Measurements from ENCODE around the gene SPATA31D4. TPM values are rescaled to one million over a fixed set of nuclear protein-coding genes. Genes with fewer than 3 reads are reported as not detected.
"Not testable (repeated sequence)": the region's sequence is repeated elsewhere in the genome, so short reads cannot be mapped to it uniquely, and the experiment has no call there.

Gene SPATA31D4
- polyA plus RNA-seq, result not detected

DNA sequence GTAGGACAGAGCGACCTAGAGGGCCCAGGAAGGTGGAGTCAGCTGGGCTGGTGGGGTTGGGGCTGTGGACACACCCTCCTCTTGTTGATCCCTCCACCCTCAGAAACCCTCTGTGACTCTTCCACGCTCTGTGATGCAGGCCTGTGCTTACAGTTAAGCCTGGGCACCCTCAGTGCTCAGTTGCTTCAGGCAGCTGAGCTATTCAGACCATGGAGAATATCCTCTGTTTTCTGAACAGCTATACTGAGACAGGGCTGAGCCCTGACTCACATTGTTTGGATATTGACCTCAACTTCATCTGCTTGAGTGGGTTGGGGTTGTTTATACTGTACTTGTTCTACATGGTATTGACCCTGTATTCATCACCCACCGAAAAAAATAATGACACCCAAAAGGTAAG lies at the start of gene SPATA31D4:
Gene SPATA31D4 (plus strand): TSS at position 124 of the 400 bp plus-strand sequence. CDS start 86 bp downstream, at position 210.
- not testable (repeated sequence) for H3K4me3 Mint-ChIP-seq; H3K9me3 Mint-ChIP-seq; H3K36me3 Mint-ChIP-seq; H3K4me1 Mint-ChIP-seq; DNase-seq; H3K27me3 Mint-ChIP-seq (ENCODE audit: low read depth in 3 of 3); H3K27ac Mint-ChIP-seq

GRCh38 chr9:81878530-81878929 lies 49.7 kb upstream of the SPATA31D4 start:
- no peaks in the 10 kb centered on the region for H3K9me3 Mint-ChIP-seq
- no peaks in the 10 kb centered on the region for H3K36me3 Mint-ChIP-seq
- no peaks in the 10 kb centered on the region for H3K4me1 Mint-ChIP-seq
- H3K4me3 Mint-ChIP-seq, result no peak overlapping the region
- no peak for DNase-seq
- H3K27me3 Mint-ChIP-seq (ENCODE audit: low read depth in 3 of 3), result peaks cover 0 to 3% (median 1%) of the 10 kb centered on the region in 3 donors
- no peak overlapping the region for H3K27ac Mint-ChIP-seq

DNA sequence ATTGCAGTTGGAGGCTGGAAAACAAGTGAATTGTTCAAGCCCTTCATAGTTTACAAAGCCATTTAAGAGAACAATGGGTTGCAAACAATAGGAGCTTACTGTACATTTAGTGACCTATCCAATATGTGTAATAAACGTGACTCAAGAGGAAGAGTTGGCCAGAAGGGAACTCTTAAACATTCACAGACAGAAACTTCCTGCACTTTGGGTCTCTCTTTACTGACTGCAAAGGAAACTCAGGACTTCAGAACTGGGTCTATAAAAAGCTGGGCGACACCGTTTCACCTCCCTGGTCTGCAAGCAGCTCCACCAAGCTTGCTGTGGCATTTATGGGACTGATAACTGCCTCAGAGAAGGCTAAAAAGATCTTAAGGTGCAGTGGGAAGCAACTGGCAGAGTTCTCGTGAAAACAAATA lies 48.7 kb upstream of the SPATA31D4 start:
- no peak for DNase-seq
- H3K27ac Mint-ChIP-seq, result no peak overlapping the region
- peaks cover 0 to 3% (median 1%) of the 10 kb centered on the region in 3 donors for H3K27me3 Mint-ChIP-seq (ENCODE audit: low read depth in 3 of 3)
- H3K36me3 Mint-ChIP-seq, result no peaks in the 10 kb centered on the region
- H3K4me3 Mint-ChIP-seq, result no peak overlapping the region
- H3K9me3 Mint-ChIP-seq, result no peaks in the 10 kb centered on the region
- H3K4me1 Mint-ChIP-seq, result no peaks in the 10 kb centered on the region

- Mint-ChIP-seq H3K27ac (no peak overlapping the region), H3K36me3 (no peaks in the 10 kb centered on the region), H3K4me3 (no peak overlapping the region), H3K27me3 (ENCODE audit: low read depth in 3 of 3) (peaks cover 0 to 4% (median 3%) of the 10 kb centered on the region in 3 donors), H3K9me3 (no peaks in the 10 kb centered on the region), H3K4me1 (no peaks in the 10 kb centered on the region)
- DNase-seq, result no peak
These were observed 42.6 kb upstream of the SPATA31D4 start for GRCh38 chr9:81885602-81886001.

- H3K4me3 Mint-ChIP-seq, result no peak overlapping the region
- no peaks in the 10 kb centered on the region for H3K9me3 Mint-ChIP-seq
These were observed 41.6 kb upstream of the SPATA31D4 start for GRCh38 chr9:81886665-81887064.

GRCh38 chr9:81890104-81890503 lies 38.1 kb upstream of the SPATA31D4 start:
- no peaks in the 10 kb centered on the region for H3K9me3 Mint-ChIP-seq
- H3K27ac Mint-ChIP-seq, result no peak overlapping the region
- DNase-seq, result no peak
- no peaks in the 10 kb centered on the region for H3K4me1 Mint-ChIP-seq
- no peaks in the 10 kb centered on the region for H3K36me3 Mint-ChIP-seq
- H3K27me3 Mint-ChIP-seq (ENCODE audit: low read depth in 3 of 3), result peaks cover 0 to 7% (median 3%) of the 10 kb centered on the region in 3 donors
- H3K4me3 Mint-ChIP-seq, result no peak overlapping the region

More at GRCh38 chr9:81886665-81887064, 41.6 kb upstream of the SPATA31D4 start:
- no peaks in the 10 kb centered on the region for H3K4me1 Mint-ChIP-seq
- no peak for DNase-seq
- H3K36me3 Mint-ChIP-seq, result no peaks in the 10 kb centered on the region
- H3K27me3 Mint-ChIP-seq (ENCODE audit: low read depth in 3 of 3), result peaks cover 0 to 4% (median 3%) of the 10 kb centered on the region in 3 donors
- no peak overlapping the region for H3K27ac Mint-ChIP-seq

GRCh38 chr9:81892440-81892839 lies 35.8 kb upstream of the SPATA31D4 start:
- Mint-ChIP-seq H3K9me3 (no peaks in the 10 kb centered on the region), H3K4me3 (no peak overlapping the region), H3K27ac (no peak overlapping the region), H3K27me3 (ENCODE audit: low read depth in 3 of 3) (peaks cover 2 to 9% (median 3%) of the 10 kb centered on the region in 3 donors), H3K4me1 (no peaks in the 10 kb centered on the region), H3K36me3 (no peaks in the 10 kb centered on the region)
- no peak for DNase-seq

DNA sequence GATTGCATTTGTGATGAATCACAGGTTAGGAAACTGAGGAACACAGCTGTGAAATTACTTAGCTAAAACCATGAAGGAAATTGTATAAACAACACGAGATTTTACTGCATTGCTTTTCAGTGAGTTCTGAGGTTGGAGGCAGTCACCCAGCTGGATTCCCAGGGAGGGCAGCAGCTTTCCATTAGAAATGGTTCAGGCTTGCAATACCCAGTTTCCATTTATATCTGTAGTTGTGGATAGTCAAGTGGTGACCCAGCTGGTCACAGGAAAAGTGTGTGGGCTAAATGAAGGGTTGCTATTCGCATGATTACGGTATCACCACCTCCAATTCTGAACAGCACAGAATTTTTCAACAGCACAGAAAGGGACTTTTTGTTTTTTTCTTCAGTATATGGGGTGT lies 34.3 kb upstream of the SPATA31D4 start:
- no peaks in the 10 kb centered on the region for H3K36me3 Mint-ChIP-seq
- DNase-seq, result no peak
- H3K4me1 Mint-ChIP-seq, result no peaks in the 10 kb centered on the region
- no peak overlapping the region for H3K4me3 Mint-ChIP-seq
- H3K9me3 Mint-ChIP-seq, result peaks cover 0 to 2% (median 0%) of the 10 kb centered on the region in 6 donors
- H3K27me3 Mint-ChIP-seq (ENCODE audit: low read depth in 3 of 3), result peaks cover 2 to 5% (median 3%) of the 10 kb centered on the region in 3 donors
- no peak overlapping the region for H3K27ac Mint-ChIP-seq

DNA sequence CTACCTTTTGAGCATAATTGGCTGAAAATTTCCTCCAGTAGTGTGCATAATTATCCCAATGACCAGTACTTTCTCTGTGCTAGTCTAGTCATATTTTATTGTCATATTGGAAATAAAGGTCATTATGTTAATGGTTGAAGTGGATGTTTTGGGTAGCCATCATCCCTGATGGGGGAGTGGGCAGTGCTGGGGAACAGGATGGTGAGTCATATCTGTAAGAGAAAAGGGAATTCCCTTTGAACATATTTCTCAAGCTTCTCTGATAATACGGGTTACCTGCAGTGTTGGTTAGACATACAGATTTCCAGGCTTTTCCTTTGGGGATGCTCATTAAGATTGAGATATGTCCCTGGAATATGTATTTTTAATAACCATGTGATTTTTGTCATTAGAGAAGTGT lies 33.3 kb upstream of the SPATA31D4 start:
- H3K27me3 Mint-ChIP-seq (ENCODE audit: low read depth in 3 of 3), result peaks cover 0 to 5% (median 2%) of the 10 kb centered on the region in 3 donors
- no peak for DNase-seq
- peaks cover 0 to 2% (median 0%) of the 10 kb centered on the region in 6 donors for H3K9me3 Mint-ChIP-seq
- no peaks in the 10 kb centered on the region for H3K36me3 Mint-ChIP-seq
- H3K4me3 Mint-ChIP-seq, result no peak overlapping the region
- no peaks in the 10 kb centered on the region for H3K4me1 Mint-ChIP-seq
- no peak overlapping the region for H3K27ac Mint-ChIP-seq

- H3K27me3 Mint-ChIP-seq (ENCODE audit: low read depth in 3 of 3), result peaks cover 0 to 5% (median 2%) of the 10 kb centered on the region in 3 donors
- no peaks in the 10 kb centered on the region for H3K4me1 Mint-ChIP-seq
- no peaks in the 10 kb centered on the region for H3K36me3 Mint-ChIP-seq
- no peak for DNase-seq
- no peak overlapping the region for H3K27ac Mint-ChIP-seq
- H3K9me3 Mint-ChIP-seq, result peaks cover 0 to 2% (median 0%) of the 10 kb centered on the region in 6 donors
- no peak overlapping the region for H3K4me3 Mint-ChIP-seq
These were observed 32.2 kb upstream of the SPATA31D4 start for GRCh38 chr9:81896070-81896469.

GRCh38 chr9:81898851-81899250 lies 29.4 kb upstream of the SPATA31D4 start:
- peaks cover 0 to 2% (median 2%) of the 10 kb centered on the region in 3 donors for H3K27me3 Mint-ChIP-seq (ENCODE audit: low read depth in 3 of 3)
- H3K9me3 Mint-ChIP-seq, result peaks cover 0 to 2% (median 0%) of the 10 kb centered on the region in 6 donors
- no peaks in the 10 kb centered on the region for H3K36me3 Mint-ChIP-seq
- no peaks in the 10 kb centered on the region for H3K4me1 Mint-ChIP-seq
- no peak for DNase-seq
- no peak overlapping the region for H3K4me3 Mint-ChIP-seq
- no peak overlapping the region for H3K27ac Mint-ChIP-seq

DNA sequence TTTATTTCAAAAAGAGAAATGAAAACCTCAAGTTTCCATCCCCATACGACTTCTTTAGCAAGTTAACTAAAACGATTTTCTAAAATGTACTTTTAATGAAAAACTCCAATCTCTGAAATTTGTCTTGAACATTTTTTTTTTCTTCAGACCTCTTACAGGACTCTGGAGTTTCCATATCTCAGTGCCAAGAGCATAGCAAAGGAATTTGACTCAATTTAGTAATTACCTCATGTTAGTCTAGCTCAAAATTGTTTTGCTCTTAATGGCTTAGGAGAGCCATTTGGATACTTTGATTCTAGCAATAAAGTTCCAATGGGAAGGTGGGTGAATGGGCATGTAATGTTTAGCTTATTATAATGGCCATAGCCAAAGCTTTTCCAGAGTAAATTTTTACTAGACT lies 26.0 kb upstream of the SPATA31D4 start:
- no peaks in the 10 kb centered on the region for H3K27me3 Mint-ChIP-seq (ENCODE audit: low read depth in 3 of 3)
- DNase-seq, result no peak
- no peaks in the 10 kb centered on the region for H3K4me1 Mint-ChIP-seq
- no peak overlapping the region for H3K4me3 Mint-ChIP-seq
- peaks cover 0 to 2% (median 0%) of the 10 kb centered on the region in 6 donors for H3K9me3 Mint-ChIP-seq
- H3K27ac Mint-ChIP-seq, result no peak overlapping the region
- no peaks in the 10 kb centered on the region for H3K36me3 Mint-ChIP-seq

DNA sequence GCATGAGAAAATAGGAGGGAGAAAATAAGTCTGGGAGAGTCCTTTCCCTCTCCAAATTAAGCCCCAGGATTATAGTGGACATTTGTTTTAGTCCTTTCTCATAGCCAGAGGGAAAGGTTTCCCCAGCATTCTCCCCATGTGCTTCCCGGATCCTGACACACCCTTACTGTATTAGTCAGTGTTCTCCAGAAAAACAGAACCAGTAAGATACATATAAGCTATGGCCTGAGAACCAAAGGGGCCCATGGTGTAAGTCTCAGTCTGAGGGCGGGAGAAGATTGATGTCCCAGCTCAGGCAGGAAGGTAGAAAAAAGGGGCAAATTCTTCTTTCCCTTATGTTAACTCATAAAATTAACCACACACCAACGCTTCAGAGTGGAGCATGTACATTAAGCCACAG lies 25.6 kb upstream of the SPATA31D4 start:
- Mint-ChIP-seq H3K27me3 (ENCODE audit: low read depth in 3 of 3) (no peaks in the 10 kb centered on the region), H3K36me3 (no peaks in the 10 kb centered on the region), H3K4me1 (no peaks in the 10 kb centered on the region), H3K4me3 (no peak overlapping the region), H3K9me3 (peaks cover 0 to 2% (median 0%) of the 10 kb centered on the region in 6 donors), H3K27ac (no peak overlapping the region)
- DNase-seq, result no peak

GRCh38 chr9:81906671-81907070 lies 21.6 kb upstream of the SPATA31D4 start:
- H3K27me3 Mint-ChIP-seq (ENCODE audit: low read depth in 3 of 3), result no peaks in the 10 kb centered on the region
- H3K4me3 Mint-ChIP-seq, result no peak overlapping the region
- no peaks in the 10 kb centered on the region for H3K36me3 Mint-ChIP-seq
- no peaks in the 10 kb centered on the region for H3K9me3 Mint-ChIP-seq
- no peak overlapping the region for H3K27ac Mint-ChIP-seq
- H3K4me1 Mint-ChIP-seq, result no peaks in the 10 kb centered on the region
- DNase-seq, result no peak

DNA sequence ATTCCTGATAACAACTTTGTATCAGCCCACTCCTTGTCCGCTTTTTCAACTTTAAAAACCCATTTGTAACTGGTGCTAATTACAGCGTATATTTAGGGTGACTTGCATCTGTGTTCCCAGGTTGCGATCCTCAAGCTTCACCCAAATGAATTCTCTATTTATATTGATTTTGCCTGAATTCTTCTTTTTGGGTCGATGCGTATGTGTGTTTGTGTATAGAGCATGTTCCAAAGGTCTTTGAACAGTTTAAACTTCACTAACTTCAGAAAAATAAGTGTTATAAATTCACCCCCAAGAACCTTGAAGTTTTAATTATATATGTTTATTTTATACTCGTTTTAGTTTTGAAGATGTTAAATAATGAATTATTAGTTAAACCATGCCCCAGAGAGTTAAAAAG lies 16.1 kb upstream of the SPATA31D4 start:
- no peaks in the 10 kb centered on the region for H3K36me3 Mint-ChIP-seq
- peaks cover 0 to 2% (median 0%) of the 10 kb centered on the region in 3 donors for H3K27me3 Mint-ChIP-seq (ENCODE audit: low read depth in 3 of 3)
- H3K4me1 Mint-ChIP-seq, result no peaks in the 10 kb centered on the region
- DNase-seq, result no peak
- peaks cover 0 to 2% (median 0%) of the 10 kb centered on the region in 6 donors for H3K9me3 Mint-ChIP-seq
- no peak overlapping the region for H3K27ac Mint-ChIP-seq
- no peak overlapping the region for H3K4me3 Mint-ChIP-seq
